Fibroblast of pulmonary artery (primary cell): ENCODE measurements around the gene TPPP.

Experiments
- DNase-seq: peaks from one replicate; pipeline ENCODE4 v3.0.0-alpha.2; 2010; ENCODE audit warnings: low read depth
- H3K4me3 ChIP-seq: replicated peaks from 2 replicates; pipeline ENCODE4 v1.5.1; 2011; ENCODE audit warnings: low read depth, mild to moderate bottlenecking, control low read depth, low read length, moderate library complexity
- CTCF ChIP-seq: IDR thresholded peaks from 2 replicates; pipeline ENCODE4 v1.5.1; 2011; ENCODE audit warnings: mild to moderate bottlenecking, control low read depth, low read length, inconsistent platforms; ENCODE audit errors: missing control alignments

The TPPP gene

GRCh38 chr5:664343-664993 is 28.7 kb downstream of the TPPP start:
- H3K4me3 ChIP-seq, result no peak overlapping the region
- no peak for TF ChIP-seq CTCF
- DNase-seq, result no peak

GRCh38 chr5:663436-664342 is 29.5 kb downstream of the TPPP start:
- no peak overlapping the region for H3K4me3 ChIP-seq
- TF ChIP-seq CTCF, result no peak
- no peak for DNase-seq

GRCh38 chr5:662751-663435 is 30.3 kb downstream of the TPPP start:
- DNase-seq, result no peak

GRCh38 chr5:661891-662750 is 31.0 kb downstream of the TPPP start:
- no peak overlapping the region for H3K4me3 ChIP-seq
- DNase-seq, result no peak
- TF ChIP-seq CTCF, result no peak

More at GRCh38 chr5:662751-663435, 30.3 kb downstream of the TPPP start:
- no peak overlapping the region for H3K4me3 ChIP-seq
- no peak for TF ChIP-seq CTCF

- DNase-seq, result no peak
- TF ChIP-seq CTCF, result no peak
- H3K4me3 ChIP-seq, result no peak overlapping the region
Measured at GRCh38 chr5:660491-661030, 32.6 kb downstream of the TPPP start.

GRCh38 chr5:659496-660263 is 33.5 kb downstream of the TPPP start:
- no peak for DNase-seq
- no peak for TF ChIP-seq CTCF
- no peak overlapping the region for H3K4me3 ChIP-seq
